Endothelial cell of umbilical vein (primary cell): ENCODE results near the gene UBL5. TPM values are rescaled to one million over a fixed set of nuclear protein-coding genes. Genes with fewer than 3 reads are reported as not detected.

Source experiments
- BruUV-seq: library from RNA; stranded (reverse); fragments of 400-500 nt; replicated peaks from 2 replicates; lab custom pipeline; 2021; lab: Mats Ljungman, UMichigan
- CTCF ChIA-PET: fragments of 300-600, 350-600 bp; sonication (Branson Sonifier 250); formaldehyde crosslinking; loops from one replicate; lab custom pipeline; 2021; ENCODE audit warnings: antibody characterized with exemption, inconsistent platforms; lab: Charles Lee
- POLR2A ChIA-PET: fragments of 300-600, 350-600 bp; sonication (Branson Sonifier 250); formaldehyde crosslinking; loops from one replicate; lab custom pipeline; 2021; ENCODE audit warnings: antibody characterized with exemption, inconsistent platforms; lab: Charles Lee
- DNase-seq: peaks from one replicate; pipeline ENCODE4 v3.0.0-alpha.2; 2011; ENCODE audit warnings: low read depth, low spot score
- FAIRE-seq: peaks from 2 replicates; lab custom pipeline; 2011; peaks lifted over from hg19 to GRCh38; lab: Jason Lieb, UNC
- H2AFZ ChIP-seq: 2 replicates; pipeline ENCODE4 v1.6.0; 2012; ENCODE audit warnings: low read depth, low read length, control low read depth, inconsistent platforms
- H3K27ac ChIP-seq: 2 replicates; pipeline ENCODE4 v1.5.1; 2011; ENCODE audit warnings: low read depth, mild to moderate bottlenecking, control low read depth, low read length, moderate library complexity; ENCODE audit not compliant: insufficient read depth
- H3K27me3 ChIP-seq, 2 experiments: 2 replicates each; pipeline versions ENCODE4 v1.6.0 to v1.6.1; 2011; ENCODE audit warnings: low read length in 2 of 2, mixed read lengths in 1 of 2; ENCODE audit not compliant: control insufficient read depth in 2 of 2, insufficient read depth in 2 of 2
- H3K36me3 ChIP-seq, 2 experiments: 2 replicates in 1 of 2; 3 replicates in 1 of 2; pipeline ENCODE4 v1.5.1; 2011; ENCODE audit warnings: low read length in 2 of 2, mild to moderate bottlenecking in 1 of 2, moderate library complexity in 1 of 2; ENCODE audit not compliant: control insufficient read depth in 2 of 2, insufficient read depth in 2 of 2; ENCODE audit errors: extremely low read depth in 1 of 2
- H3K4me1 ChIP-seq: 3 replicates; pipeline ENCODE4 v1.5.1; 2011; ENCODE audit warnings: mild to moderate bottlenecking, low read length; ENCODE audit not compliant: control insufficient read depth, insufficient read depth; ENCODE audit errors: extremely low read depth
- H3K4me2 ChIP-seq: 2 replicates; pipeline ENCODE4 v1.6.1; 2011; ENCODE audit warnings: low read length, control low read depth, mixed read lengths; ENCODE audit not compliant: insufficient read depth
- H3K4me3 ChIP-seq, 3 experiments: fragments of 200-600 bp in 1 of 3; sonication (generic), shearing (Covaris generic) in 1 of 3; replicated peaks in 1 of 3; 2 replicates each; pipeline ENCODE4 v1.5.1; 2011 to 2016; ENCODE audit warnings: control low read depth in 3 of 3, low read length in 3 of 3, mild to moderate bottlenecking in 2 of 3, inconsistent platforms in 1 of 3, low read depth in 1 of 3, moderate library complexity in 1 of 3; ENCODE audit not compliant: insufficient read depth in 1 of 3
- H3K79me2 ChIP-seq: 2 replicates; pipeline ENCODE4 v1.6.0; 2012; ENCODE audit warnings: low read length, inconsistent platforms; ENCODE audit not compliant: control insufficient read depth, insufficient read depth
- H3K9ac ChIP-seq: replicated peaks from 2 replicates; pipeline ENCODE3; 2011; ENCODE audit warnings: low read length, control low read depth; ENCODE audit not compliant: insufficient read depth; ENCODE audit errors: extremely low read depth
- H3K9me1 ChIP-seq: replicated peaks from 3 replicates; pipeline ENCODE4 v1.6.0; 2011; ENCODE audit warnings: mild to moderate bottlenecking, low read length; ENCODE audit not compliant: control insufficient read depth, insufficient read depth; ENCODE audit errors: extremely low read depth
- H3K9me3 ChIP-seq: replicated peaks from 2 replicates; pipeline ENCODE4 v1.5.1; 2012; ENCODE audit warnings: low read length, inconsistent platforms; ENCODE audit not compliant: control insufficient read depth, insufficient read depth
- H4K20me1 ChIP-seq: replicated peaks from 2 replicates; pipeline ENCODE3; 2011; ENCODE audit warnings: mild to moderate bottlenecking, low read length; ENCODE audit not compliant: control insufficient read depth, insufficient read depth; ENCODE audit errors: extremely low read depth
- CTCF ChIP-seq, 2 donors: IDR thresholded peaks; 1 replicate in 1 of 2; 2 replicates in 1 of 2; pipeline ENCODE4 v1.5.1; 2011; ENCODE audit warnings: low read length in 2 of 2, mild to moderate bottlenecking in 2 of 2, moderate library complexity in 2 of 2, control low read depth in 1 of 2, inconsistent platforms in 1 of 2, low read depth in 1 of 2; ENCODE audit not compliant: insufficient read depth in 1 of 2; ENCODE audit errors: extremely low read depth in 1 of 2
- EZH2 ChIP-seq: IDR thresholded peaks from 2 replicates; pipeline ENCODE4 v1.6.1; 2012; ENCODE audit warnings: borderline replicate concordance, low read depth, mild to moderate bottlenecking, moderate library complexity, low read length, inconsistent platforms; ENCODE audit not compliant: severe bottlenecking
- FOS ChIP-seq: IDR thresholded peaks from 2 replicates; pipeline ENCODE4 v1.6.1; 2011; ENCODE audit warnings: mild to moderate bottlenecking, low read length, moderate library complexity, borderline replicate concordance; ENCODE audit not compliant: insufficient read depth
- GATA2 ChIP-seq: IDR thresholded peaks from 2 replicates; pipeline ENCODE4 v1.7.0; 2011; ENCODE audit warnings: low read depth, mild to moderate bottlenecking, moderate library complexity, mixed read lengths, low read length; ENCODE audit not compliant: insufficient read length, insufficient read depth
- JUN ChIP-seq: IDR thresholded peaks from 2 replicates; pipeline ENCODE4 v1.6.1; 2011; ENCODE audit warnings: borderline replicate concordance, low read depth; ENCODE audit not compliant: insufficient read length, insufficient read depth
- MYC ChIP-seq: IDR thresholded peaks from one replicate; pipeline ENCODE4 v1.6.1; 2011; ENCODE audit warnings: mild to moderate bottlenecking, low read depth, low read length
- POLR2A ChIP-seq: IDR thresholded peaks from 2 replicates; pipeline ENCODE4 v1.6.1; 2012; ENCODE audit warnings: low read depth, mild to moderate bottlenecking, control low read depth, low read length
- POLR2AphosphoS5 ChIP-seq: IDR thresholded peaks from 2 replicates; pipeline ENCODE4 v1.6.1; 2012; ENCODE audit warnings: low read depth, mild to moderate bottlenecking, control low read depth, low read length, moderate library complexity; ENCODE audit not compliant: insufficient read depth
- dilution Hi-C: fragments of 300-500 bp; cut with MboI; formaldehyde crosslinking; loops from one replicate; pipeline ENCODE4 v1.15.0; 2019; ENCODE audit warnings: low sequenced_read_pairs; ENCODE audit not compliant: extremely low pct_ligation_motif_present
- intact Hi-C: fragments of 100-400 bp; cut with micrococcal nuclease; formaldehyde crosslinking; loops from one replicate; pipeline ENCODE4 v1.10.0; 2022
- polyA plus RNA-seq, 4 experiments: library from polyadenylated mRNA; depleted of rRNA in 3 of 4; stranded (reverse) in 3 of 4; unstranded in 1 of 4; fragments of >200 nt; gene quantifications; 2 replicates each; pipeline versions ENCODE4 v1.2.1 to v1.2.3, GENCODE V29; 2011 to 2012; ENCODE audit warnings: missing spikeins in 1 of 4
- total RNA-seq: library from RNA; stranded (reverse); gene quantifications from 2 replicates; pipeline ENCODE4 v1.2.3, GENCODE V29; 2021
- TF ChIP-seq, protein P1 (sequence below): IDR thresholded peaks from 2 replicates; pipeline ENCODE4 v1.6.1; 2011; ENCODE audit not compliant: insufficient read depth, insufficient read length

UBL5 gene
- total and polyA plus RNA-seq, 2 donors (not counting 3 experiments of a cell fraction or from before 2014, with no cell fraction given), result 351 to 1,226 TPM

GRCh38 chr19:9839415-9839814 lies 11.7 kb downstream of the UBL5 start:
- CTCF ChIA-PET, result no interaction called here
- DNase-seq (no peak), FAIRE-seq (no peak)
- Histone ChIP-seq H3K9ac (no peak overlapping the region), H3K79me2 (peaks cover 14% of the 10 kb centered on the region), H2AFZ (no peak overlapping the region), H4K20me1 (no peaks in the 10 kb centered on the region), H3K4me2 (no peak overlapping the region), H3K36me3 (peaks cover 3 to 33% of the 10 kb centered on the region in 2 experiments), H3K27ac (no peak overlapping the region), H3K9me3 (no peaks in the 10 kb centered on the region), H3K27me3 (no peaks in the 10 kb centered on the region), H3K4me3 (no peak overlapping the region), H3K4me1 (peaks cover 9% of the 10 kb centered on the region), H3K9me1 (no peaks in the 10 kb centered on the region)
- BruUV-seq, result no TSS peak
- intact Hi-C loops (no loop called here), dilution Hi-C loops (no loop called here)
- TF ChIP-seq, protein P1, sequence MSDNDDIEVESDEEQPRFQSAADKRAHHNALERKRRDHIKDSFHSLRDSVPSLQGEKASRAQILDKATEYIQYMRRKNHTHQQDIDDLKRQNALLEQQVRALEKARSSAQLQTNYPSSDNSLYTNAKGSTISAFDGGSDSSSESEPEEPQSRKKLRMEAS, result no peak
- TF ChIP-seq POLR2A (no peak), FOS (no peak), MYC (no peak), POLR2AphosphoS5 (no peak), EZH2 (no peak), CTCF (IDR thresholded peaks at IDR 0.05; ENCODE audit: extremely low read depth in 1 of 2, insufficient read depth in 1 of 2, low read depth in 1 of 2, low read length in 2 of 2) (no peak), GATA2 (no peak), JUN (no peak)
- POLR2A ChIA-PET, result interaction anchor here (0.7 kb wide), 1 partner anchor 13 kb away, joined by 5 read pairs; no protein-coding TSS in a partner anchor
